Myocyte (in vitro differentiated cells): ENCODE measurements around the gene SOX1. TPM values are rescaled to one million over a fixed set of nuclear protein-coding genes. Genes with fewer than 3 reads are reported as not detected.

Experiments used
- DNase-seq: peaks from one replicate; pipeline ENCODE4 v3.0.0-alpha.2; 2012; ENCODE audit warnings: low read depth
- polyA plus RNA-seq: library from polyadenylated mRNA; unstranded; fragments of >200 nt; gene quantifications from one replicate; pipeline ENCODE4 v1.2.1, GENCODE V29; 2012; ENCODE audit warnings: missing spikeins
- total RNA-seq: library from RNA; depleted of rRNA; stranded (reverse); fragments of >200 nt; gene quantifications from 2 replicates; pipeline ENCODE4 v1.2.3, GENCODE V29; 2014

The SOX1 gene
- not detected in 2 replicates for total RNA-seq
- not detected for polyA plus RNA-seq

DNA sequence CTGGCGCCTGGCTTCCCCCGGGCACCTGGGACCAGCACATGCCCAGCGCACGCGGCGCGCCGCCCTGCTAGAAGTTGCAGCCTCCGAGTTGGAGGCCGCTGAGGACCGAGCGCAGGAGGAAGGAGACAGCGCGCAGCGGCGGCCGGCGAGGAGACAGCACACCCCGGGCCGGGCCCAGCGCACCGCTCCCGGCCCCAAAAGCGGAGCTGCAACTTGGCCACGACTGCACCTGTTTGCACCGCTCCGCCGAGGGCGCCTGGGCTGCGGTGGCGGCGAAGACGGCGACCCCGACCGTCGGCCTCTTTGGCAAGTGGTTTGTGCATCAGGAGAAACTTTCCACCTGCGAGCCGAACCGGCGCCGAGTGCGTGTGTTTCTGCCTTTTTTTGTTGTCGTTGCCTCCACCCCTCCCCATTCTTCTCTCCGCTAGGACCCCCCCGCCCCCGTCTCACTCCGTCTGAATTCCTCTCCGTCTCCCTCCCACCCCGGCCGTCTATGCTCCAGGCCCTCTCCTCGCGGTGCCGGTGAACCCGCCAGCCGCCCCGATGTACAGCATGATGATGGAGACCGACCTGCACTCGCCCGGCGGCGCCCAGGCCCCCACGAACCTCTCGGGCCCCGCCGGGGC lies at the start of gene SOX1:
TSS of gene SOX1 (plus strand) at position 34 of the 626 bp plus-strand sequence. CDS start at position 544, 510 bp downstream.
- DNase-seq, result no peak

DNA sequence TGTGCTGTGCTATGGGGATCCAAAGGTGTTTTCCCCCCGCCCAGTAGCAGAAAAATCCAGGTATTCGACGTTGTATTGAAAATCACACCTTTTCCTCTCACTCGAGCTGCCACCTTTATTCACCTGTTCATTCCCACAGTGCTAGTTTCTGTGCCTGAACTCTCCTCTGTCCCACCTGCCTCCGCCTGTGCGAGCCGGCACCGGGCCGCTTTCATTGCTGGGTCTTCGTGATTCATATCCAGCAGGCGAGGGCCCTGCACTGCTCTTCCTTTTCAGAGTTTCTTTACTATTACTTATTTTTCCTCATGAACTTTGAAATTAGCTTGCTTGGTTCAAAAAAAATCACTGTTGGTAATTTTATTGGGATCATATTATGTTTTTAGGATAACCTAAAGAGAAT lies 42.4 kb upstream of the SOX1 start:
- no peak for DNase-seq

DNA sequence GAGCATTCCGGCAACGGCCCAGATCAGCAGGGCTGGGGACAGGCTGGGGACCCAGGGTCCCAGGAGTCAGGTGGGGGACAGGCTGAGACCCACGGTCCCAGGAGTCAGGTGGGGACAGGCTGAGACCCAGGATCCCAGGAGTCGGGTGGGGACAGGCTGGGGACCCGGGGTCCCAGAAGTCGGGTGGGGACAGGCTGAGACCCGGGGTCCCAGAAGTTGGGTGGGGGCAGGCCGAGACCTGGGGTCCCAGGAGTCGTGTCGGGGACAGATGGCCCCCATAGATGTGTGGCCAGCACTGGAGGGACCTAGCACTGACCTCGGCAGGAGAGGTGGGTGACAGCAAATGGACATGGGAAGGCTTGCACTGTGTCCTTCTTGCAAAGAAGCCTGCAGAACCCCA lies 39.7 kb upstream of the SOX1 start:
- no peak for DNase-seq

DNA sequence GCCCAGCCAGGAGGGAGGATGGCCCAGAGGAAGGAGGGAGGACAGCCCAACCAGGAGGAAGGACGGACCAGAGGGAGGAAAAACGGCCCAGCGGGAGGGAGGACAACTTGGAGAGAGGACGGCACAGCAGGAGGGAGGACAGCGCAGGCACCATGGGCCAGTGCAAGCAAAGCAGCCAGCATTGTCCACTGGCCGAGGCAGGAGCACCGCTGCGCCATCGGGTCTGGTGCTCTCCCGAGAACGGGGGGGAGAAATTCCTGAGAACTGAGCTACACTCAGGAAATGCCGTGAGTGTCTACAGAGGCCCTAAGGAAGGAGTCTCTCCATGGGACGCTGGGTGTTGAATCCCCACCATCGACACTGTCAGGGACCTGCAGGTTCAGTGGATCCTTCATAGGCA lies 38.5 kb upstream of the SOX1 start:
- no peak for DNase-seq

DNA sequence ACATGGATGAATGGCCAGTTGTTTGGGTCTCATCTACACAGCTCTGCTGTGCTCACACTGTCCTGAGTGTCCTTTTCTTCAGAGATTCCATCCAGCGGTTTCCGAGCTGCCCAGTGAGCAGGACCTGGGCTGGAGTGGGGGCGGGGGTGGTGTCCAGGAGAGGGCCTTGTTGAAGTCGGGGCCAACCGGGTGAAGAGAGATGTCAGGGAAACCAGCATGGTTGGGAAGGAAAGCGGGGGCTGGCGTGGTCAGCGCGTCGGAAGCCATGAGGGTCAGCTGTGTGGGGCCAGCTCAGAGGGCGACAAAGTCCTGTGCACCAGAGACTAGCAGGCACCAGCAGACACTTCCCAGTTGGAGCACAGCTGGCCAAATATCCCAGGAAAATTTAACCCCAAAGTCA lies 37.8 kb upstream of the SOX1 start:
- DNase-seq, result no peak

DNA sequence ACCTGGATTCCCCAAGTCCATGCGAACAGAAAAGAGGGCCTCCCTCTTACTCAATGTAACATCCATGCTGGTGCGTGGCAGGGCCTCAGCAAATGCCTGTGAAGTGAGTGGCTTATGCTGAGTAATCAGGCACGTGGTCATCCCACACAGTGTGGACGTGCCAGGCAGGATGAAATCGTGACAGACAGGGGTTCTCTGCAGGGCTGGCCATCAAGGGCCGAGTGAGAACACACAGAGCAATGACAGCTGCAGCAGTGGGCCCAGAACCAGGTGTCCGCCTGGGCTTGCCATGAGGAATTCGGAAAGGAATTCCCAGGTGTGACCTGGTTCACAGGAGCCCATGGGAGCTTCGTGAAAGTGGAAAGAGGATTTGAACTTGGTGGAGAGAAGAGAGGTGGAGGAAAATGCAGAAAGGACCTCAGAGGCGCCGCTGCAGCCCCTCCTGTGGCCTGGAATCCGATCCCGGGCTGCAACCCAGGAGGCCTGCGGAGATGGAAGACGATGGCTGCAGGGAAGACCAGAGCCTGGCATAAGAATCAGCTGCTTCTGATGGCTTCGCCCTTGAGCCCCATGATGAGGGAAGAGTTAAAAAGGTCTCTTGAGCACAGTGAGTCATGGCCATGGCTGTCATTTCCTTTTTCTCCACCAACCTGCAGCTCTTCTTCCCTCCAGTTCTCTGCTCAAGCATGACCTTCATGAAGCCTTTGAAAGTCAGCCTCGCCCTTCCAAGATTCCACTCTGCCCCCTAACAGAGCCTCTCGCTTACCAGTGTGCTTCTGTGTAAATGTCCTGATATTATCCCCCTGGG lies 34.6 kb upstream of the SOX1 start:
- DNase-seq, result peak; percentile 43

DNA sequence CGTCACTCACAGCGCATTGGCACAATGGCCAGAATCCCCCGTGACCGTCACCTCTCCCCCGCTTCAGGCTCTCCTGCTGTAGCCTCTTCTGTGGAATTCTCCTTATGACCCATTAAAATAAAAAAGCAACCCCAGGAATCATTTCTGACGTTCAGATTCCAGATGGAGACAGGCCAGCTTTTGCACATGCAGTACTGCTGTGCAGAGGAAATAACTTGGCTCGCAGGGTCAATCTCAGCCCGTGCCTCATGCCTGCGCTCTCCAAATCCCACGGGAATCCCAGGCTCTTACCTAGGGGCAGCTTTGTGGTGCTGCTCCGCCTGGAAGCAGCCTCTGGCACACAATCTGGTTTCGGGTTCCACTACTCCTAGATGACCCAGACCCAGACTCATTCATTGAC lies 32.7 kb upstream of the SOX1 start:
- no peak for DNase-seq

DNA sequence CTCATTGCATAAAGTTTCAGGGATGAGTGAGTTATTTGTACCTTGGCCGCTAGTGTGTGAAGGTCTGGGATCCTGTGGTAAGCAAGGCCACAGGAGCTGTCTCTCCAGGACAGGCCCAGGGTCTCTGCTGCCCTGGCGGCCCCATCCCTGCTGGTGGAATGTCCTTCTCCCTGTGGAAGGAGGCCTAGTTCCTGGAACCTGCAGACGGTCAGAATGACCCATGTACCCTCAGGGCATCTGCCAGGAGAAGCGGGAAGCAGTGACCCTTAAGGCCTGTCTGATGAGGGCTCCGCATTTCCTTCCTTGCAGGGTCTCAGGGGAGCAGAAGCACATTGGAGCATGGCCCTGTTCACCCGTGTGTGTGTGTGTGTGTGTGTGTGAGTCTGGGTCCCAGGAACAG lies 32.1 kb upstream of the SOX1 start:
- DNase-seq, result no peak

DNA sequence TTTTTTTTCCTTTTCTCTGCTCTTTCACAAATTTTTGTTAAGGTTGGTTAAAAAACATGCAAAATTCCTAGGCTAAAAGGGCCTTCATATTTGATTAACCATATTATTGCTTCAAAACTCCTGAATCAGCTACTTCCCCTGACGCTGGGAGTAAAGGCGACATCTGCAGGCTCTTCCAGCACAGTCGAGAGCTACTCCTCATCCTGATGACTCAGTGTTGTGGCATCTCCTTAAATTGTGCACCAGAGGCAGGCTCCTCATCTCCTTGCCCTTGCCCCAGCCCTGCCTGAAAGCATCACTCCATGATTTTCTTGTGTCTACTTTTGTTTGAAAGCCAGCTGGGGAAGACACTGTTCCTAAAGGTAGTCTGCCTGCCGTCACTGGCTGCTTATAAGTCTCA lies 24.5 kb upstream of the SOX1 start:
- DNase-seq, result no peak

DNA sequence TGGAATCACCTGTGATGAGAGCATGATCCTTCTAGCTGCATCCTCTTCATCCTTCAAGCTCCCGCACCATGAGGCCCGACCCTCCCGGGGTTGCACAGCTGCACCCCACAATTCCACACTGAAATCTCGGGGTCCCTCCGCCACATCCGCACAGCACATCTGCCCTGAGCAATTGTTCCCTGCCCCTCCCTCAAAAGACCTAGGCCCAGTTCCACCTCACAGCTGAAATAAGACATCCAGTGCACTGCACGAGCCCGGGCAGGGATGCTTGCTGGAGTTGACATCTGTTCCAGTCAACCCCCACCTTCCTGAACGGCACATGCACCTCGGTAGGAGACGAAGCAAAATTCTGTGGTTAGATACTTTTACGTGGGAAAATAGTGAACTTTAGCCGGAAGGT lies 14.7 kb upstream of the SOX1 start:
- DNase-seq, result no peak

DNA sequence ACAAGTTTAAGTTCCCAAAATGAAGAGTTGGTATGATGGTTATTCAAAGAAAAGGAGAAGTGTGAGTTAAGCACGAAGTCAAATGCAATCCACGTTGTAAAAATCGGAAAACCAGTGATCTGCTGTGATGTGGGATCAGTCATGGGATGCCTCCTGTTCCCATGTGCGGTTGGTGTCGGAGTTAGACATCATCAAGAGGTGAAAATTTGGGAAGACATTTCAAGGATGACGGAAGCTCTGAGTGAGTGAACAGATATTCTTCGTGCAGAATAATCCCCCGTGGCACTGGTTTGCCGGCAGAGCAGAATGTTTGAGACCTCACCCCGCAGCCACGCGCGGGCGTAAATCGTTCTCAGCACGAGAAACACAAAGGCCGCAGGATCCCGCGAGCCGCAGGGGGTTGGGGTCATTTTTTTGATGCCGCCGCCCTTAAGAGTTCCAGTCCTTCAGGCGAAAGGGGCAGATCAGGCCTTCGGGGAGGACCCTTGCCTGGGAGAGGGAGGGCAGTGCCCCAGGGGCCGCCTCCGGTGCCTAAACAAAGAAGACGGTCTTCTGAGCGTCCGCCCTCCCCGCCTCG lies 13.7 kb upstream of the SOX1 start:
- no peak for DNase-seq

DNA sequence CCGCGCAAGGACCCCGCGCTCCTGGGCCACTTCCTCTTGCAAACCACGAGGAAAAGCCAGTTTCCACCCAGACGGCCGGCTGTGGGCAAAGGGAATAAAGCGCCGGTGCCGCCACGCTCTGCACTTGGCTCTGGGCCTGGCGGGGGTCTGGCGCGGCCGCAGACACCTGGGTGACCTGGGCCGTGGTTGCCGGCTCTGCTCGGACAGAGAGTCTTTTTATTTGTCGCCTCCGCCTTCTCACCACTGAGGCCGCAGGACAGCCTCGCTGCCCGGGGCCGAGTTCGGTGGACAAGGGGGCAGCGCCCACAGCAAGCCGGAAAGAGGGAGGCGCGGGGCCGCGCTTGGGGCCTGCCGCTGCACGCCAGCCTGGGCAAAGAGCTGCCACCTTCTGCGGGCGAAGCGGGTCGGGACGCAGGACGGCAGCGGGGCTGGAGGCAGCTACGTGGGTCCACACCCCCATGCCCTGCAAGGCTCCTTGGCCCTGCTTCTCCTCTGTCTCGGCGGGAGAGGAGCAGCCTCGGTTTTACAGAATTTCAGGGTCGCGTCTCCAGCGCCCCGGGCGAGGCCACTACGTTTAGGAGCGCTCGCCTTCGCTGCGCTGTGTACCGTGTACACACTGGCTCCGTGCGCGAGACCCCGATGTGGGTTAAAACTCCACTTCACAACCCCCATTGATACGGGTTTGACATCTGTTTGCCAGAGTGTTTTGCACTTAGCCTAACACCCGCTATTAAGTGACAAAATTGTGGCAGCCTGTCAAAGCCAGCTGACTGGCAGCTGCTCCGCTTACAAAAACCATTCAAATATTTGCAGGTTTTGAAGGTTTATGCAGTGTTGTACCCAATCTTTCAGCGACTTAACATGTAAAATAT lies 13.0 kb upstream of the SOX1 start:
- no peak for DNase-seq

DNA sequence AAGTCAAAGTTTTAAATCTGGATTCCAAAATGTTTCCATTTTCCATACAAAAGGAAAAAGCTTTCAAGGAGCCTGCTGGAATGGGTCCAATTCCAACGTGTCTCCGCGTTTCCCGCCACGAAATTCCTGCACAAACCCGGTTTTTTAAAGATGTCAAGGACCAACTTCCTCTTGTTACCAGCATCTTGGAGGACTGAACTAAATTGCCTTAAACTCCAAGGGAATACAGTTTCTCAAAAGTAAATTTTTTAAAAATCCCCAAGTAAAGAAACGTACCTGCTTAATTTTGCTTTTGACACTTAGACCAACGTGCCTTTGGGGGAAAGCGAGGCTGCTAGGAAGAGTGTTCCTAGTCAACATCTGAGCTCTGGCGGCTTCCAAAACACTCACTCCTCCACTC lies 12.3 kb upstream of the SOX1 start:
- no peak for DNase-seq

DNA sequence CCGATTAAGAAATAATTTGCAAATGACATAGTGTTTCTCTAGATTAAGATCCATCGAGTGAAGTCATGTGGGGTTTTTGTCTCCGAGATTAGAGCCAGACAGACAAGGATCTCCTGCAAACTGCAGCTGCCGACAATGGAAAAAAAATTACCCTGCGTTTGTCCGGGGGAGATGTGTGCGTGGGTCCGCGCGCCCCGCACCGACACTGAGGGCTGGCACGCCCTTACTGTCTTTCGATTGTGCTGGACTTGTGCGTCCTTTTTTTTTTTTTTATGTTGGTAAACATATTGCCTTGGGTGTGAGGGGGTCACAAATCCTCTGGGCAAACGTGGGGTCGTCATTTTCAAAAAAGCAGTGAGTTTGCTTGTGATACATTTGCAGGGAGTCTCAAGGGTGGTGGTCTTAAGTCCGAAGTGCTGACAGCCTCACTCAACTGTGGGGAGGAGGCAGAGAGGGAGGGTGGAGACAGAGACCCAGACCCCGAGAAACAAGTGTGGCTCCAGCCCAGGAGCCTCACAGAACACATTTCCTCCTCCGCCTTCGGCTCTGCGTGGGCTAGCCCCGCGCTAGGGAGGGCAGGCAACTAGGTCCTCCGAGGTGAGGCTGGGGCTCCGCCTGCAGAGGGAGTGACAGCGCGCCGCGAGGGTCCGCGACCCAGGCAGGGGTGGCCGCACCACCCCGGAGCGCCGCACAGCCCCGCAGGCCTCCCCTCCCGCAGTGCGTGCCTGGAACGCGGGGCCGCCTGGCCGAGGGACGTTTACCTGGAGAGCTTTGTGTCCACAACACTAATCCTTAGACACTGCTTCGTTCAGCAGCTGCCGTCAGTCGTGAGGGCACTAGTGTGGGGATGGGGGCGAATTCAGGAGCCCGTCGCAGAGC lies 11.7 kb upstream of the SOX1 start:
- no peak for DNase-seq

DNA sequence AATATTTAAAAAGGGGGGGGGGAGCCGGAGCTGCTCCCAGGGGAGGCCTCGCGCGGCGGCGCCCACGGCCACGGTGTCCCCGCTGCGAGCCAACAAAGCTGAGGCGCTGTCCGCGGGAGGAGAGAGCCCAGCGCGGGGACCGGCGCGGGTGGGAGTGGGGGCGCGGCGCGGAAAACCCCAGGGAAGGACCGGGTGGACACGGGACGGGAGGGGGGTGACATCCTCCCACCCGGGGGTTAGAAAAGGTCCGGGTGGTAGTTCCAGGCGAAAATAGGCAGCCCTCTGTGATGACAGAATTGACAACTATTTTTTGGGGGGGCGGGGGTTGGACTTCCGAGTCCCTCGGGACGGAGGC lies 11.1 kb upstream of the SOX1 start:
- DNase-seq, result no peak

DNA sequence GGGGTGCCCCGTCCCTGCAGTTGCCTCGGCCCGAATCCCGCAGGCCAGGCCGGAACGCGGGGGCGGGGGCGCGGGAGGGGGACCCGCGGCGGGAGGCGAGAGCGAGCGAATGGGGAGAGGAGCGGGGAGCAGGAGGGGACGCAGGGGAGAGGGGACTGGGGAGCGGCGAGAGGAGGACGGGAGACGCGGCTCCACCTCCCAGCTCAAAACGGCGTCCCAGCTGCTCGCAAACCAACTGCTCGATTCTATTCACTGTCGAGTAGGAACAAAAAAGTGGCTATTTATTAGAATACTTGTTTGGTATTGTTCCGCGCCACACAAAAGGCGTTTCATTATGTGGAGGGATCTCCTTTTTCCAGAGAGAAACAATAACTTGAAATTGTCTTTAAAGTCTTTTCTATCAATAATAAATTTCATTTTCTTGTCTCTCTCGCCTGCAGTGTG lies 10.6 kb upstream of the SOX1 start:
- DNase-seq, result no peak

DNA sequence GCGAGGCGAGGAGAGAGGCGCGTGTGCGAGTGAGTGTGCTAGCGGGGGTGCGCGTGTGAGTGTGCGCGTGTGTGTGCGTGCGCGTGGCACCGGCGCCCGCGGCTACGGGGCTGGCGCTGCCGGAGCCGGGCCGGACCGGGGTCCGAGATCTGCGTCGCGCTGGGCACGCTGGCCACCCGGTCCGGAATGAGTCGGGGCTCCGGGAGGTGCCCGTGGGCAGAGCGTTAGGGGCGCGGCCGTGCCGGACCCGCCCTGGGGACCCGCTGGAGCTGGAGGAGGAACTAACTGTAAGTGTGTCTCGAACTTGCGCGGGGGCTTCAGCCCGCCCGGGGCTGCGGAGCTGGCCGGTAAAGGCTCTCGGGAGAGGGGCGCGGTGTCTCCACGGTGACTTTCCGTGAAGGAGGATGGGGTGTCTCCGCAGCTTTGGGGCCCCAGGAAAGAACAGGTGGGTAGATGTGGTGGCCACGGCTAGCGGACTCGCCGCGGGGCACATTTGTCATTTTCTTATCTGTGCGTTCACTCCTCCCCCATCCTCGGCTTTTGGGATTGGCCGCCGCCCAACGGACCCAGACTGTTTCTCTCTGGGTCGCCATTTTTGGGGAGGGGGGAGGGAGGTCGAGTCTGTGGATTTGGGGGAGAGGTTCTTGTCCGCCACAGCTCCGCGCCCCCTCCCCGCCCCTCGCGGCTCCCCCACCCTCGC lies 10.1 kb upstream of the SOX1 start:
- no peak for DNase-seq

DNA sequence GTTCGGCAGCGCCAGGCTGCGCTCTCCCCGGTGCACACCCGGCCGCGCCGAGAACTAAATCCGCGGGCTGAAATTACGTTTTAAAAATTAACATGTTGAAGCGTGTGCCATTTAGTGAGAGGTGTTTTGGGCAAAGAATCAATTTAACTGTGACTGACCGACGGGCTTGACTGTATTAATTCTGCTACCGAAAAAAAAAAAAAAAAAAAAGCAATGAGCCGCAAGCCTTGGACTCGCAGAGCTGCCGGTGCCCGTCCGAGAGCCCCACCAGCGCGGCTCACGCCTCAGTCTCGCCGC lies 9.6 kb upstream of the SOX1 start:
- no peak for DNase-seq

DNA sequence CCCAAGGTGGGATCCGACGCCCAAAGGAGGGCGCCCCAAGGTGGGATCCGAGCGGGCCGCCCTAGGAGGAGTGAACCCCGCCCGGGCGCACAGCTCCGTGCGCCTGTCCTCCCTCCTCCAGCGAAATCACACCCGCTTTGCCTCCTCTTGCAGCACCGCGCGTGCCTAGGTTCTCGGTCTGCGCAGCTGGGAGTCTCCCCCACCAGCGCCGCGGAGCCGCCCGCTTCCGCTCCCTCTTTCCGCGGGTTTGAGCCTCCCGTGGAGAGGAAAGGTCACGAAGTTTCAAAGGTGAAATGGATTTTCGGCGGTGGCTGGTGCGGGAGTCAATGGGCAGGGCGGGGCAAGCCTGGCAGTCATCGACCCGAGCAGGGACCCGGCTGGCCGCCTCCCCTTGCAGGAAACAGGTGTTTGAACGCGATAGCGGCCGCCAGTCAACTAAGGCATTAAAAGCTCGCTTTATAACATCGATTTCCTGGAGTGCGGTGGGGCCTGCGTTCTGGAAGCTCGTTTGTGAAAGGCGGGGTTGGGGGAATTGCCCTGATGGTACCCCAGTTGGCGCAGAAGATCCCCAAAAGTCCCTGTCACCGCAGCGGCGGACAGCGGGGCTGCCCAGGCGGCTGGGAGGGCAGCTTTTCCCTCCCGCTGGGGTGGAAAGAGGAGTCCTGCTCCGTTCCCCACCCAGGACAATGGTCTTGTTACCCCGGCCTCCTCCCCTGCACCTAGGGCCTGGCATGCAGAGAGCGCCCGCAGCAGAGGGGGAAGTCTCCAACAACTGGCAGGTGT lies 9.0 kb upstream of the SOX1 start:
- no peak for DNase-seq

DNA sequence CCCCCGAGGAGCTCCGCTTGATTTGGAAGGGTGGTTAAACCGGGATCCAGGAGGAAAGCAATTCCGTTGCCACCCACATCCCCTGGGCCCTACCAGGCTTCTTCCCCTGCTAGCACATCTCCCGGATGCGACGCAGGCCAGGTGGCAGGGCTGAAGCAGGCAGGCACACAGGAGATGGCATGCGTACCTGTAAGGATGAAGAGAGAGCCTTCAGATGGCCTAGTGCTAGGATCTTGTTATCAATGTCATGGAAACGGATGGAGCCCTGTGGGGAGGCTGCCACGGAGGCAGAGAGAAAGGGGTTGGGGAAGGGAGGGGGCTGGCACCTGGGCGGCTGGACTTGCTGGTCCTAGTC lies 8.5 kb upstream of the SOX1 start:
- no peak for DNase-seq
